NCI-H2107 treated with DMSO at 0.1 percent for 48 hours (cell line): Measurements from ENCODE around the gene ZNF24.

ENCODE experiments used
- DNase-seq: peaks from one replicate; lab custom pipeline; 2025; ENCODE audit not compliant: unreplicated experiment; lab: John Stamatoyannopoulos, UW

The ZNF24 gene

GRCh38 chr18:35303610-35304009 is 40.6 kb downstream of the ZNF24 start:
- no peak for DNase-seq

GRCh38 chr18:35296060-35296459 is 48.2 kb downstream of the ZNF24 start:
- DNase-seq = no peak

- DNase-seq = no peak
Measured at GRCh38 chr18:35291166-35291565, 53.1 kb downstream of the ZNF24 start.

- peak; percentile 89 for DNase-seq
Measured at GRCh38 chr18:35290094-35290735, 54.0 kb downstream of the ZNF24 start, which contains the start of gene ZSCAN30. ZSCAN30 (minus strand) TSS chr18:35290229; CDS start chr18:35264352, 25,877 bp downstream.

DNA sequence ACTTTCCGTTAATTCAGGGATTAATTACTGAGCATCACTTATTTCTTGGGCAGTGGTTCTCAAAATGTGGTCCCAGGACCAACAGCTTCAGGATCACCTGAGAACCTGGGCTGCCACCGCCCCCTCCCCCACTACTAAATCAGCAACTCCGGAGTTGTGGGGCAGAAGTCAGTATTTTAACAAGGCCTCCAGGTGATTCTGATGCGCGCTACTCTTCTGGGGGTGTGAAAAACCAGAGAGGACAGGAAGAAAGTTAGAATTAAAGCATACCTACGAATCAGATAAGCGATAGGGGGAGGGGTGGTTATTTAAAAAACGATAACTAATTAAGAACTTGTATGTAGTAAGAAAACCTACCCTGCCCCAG is 54.5 kb downstream of the ZNF24 start:
- no peak for DNase-seq

- DNase-seq = no peak
Measured at GRCh38 chr18:35289293-35289692, 54.9 kb downstream of the ZNF24 start.

GRCh38 chr18:35284841-35285240 is 59.4 kb downstream of the ZNF24 start:
- DNase-seq = no peak

GRCh38 chr18:35283923-35284794 is 60.1 kb downstream of the ZNF24 start:
- DNase-seq = no peak

GRCh38 chr18:35282353-35282752 is 61.9 kb downstream of the ZNF24 start:
- DNase-seq = no peak
